ENCODE data around the gene ATG7.

ATG7 gene

GRCh38 chr3:11302444-11302843 lies 30.2 kb downstream of the ATG7 start:
- no peak for TF ChIP-seq CTCF (IDR thresholded peaks at IDR 0.05; ENCODE audit: extremely low read depth, missing control alignments)
- no peak for DNase-seq (ENCODE audit: low spot score)

- no peak for TF ChIP-seq CTCF (IDR thresholded peaks at IDR 0.05; ENCODE audit: extremely low read depth, missing control alignments)
- no peak for DNase-seq (ENCODE audit: low spot score)
Observed at GRCh38 chr3:11304175-11304574, 32.0 kb downstream of the ATG7 start.

- TF ChIP-seq CTCF (IDR thresholded peaks at IDR 0.05; ENCODE audit: extremely low read depth, missing control alignments), result no peak
- DNase-seq (ENCODE audit: low spot score), result no peak
Observed at GRCh38 chr3:11305509-11305908, 33.3 kb downstream of the ATG7 start.

GRCh38 chr3:11306817-11307589 lies 34.8 kb downstream of the ATG7 start:
- TF ChIP-seq CTCF (IDR thresholded peaks at IDR 0.05; ENCODE audit: extremely low read depth, missing control alignments), result no peak
- no peak for DNase-seq (ENCODE audit: low spot score)

GRCh38 chr3:11307830-11308432 lies 35.7 kb downstream of the ATG7 start:
- DNase-seq (ENCODE audit: low spot score), result no peak
- no peak for TF ChIP-seq CTCF (IDR thresholded peaks at IDR 0.05; ENCODE audit: extremely low read depth, missing control alignments)

- DNase-seq (ENCODE audit: low spot score), result no peak
- TF ChIP-seq CTCF (IDR thresholded peaks at IDR 0.05; ENCODE audit: extremely low read depth, missing control alignments), result no peak
Observed at GRCh38 chr3:11310258-11310657, 38.1 kb downstream of the ATG7 start.

GRCh38 chr3:11312166-11312565 lies 40.0 kb downstream of the ATG7 start:
- TF ChIP-seq CTCF (IDR thresholded peaks at IDR 0.05; ENCODE audit: extremely low read depth, missing control alignments), result no peak
- DNase-seq (ENCODE audit: low spot score), result no peak
